Karpas-422 (cell line): ENCODE data around the gene LAMC2. TPM values are rescaled to one million over a fixed set of nuclear protein-coding genes. Genes with fewer than 3 reads are reported as not detected.

Experiments
- DNase-seq: peaks from one replicate; pipeline ENCODE4 v3.0.0-alpha.2; 2015
- H2AFZ ChIP-seq: fragments of 200-600 bp; sonication (generic); 2 replicates; pipeline ENCODE4 v1.6.1; 2014; ENCODE audit warnings: antibody characterized with exemption, low read length, mixed read lengths
- H3K27ac ChIP-seq: fragments of 200-600 bp; sonication (generic); 2 replicates; pipeline ENCODE4 v1.5.1; 2014; ENCODE audit warnings: mild to moderate bottlenecking, low read length, moderate library complexity
- H3K27me3 ChIP-seq: fragments of 200-600 bp; sonication (generic); 2 replicates; pipeline ENCODE4 v1.6.1; 2014; ENCODE audit warnings: low read length, mixed read lengths
- H3K36me3 ChIP-seq: fragments of 200-600 bp; sonication (generic); 2 replicates; pipeline ENCODE4 v1.6.1; 2014; ENCODE audit warnings: low read length, mixed read lengths; ENCODE audit not compliant: insufficient read depth
- H3K4me1 ChIP-seq: fragments of 200-600 bp; sonication (generic); 2 replicates; pipeline ENCODE4 v1.6.1; 2014; ENCODE audit warnings: mild to moderate bottlenecking, low read length, mixed read lengths
- H3K4me2 ChIP-seq: fragments of 200-600 bp; sonication (generic); 2 replicates; pipeline ENCODE4 v1.6.1; 2014; ENCODE audit warnings: low read length, low read depth, mild to moderate bottlenecking; ENCODE audit not compliant: poor library complexity, severe bottlenecking
- H3K4me3 ChIP-seq: fragments of 200-600 bp; sonication (generic); 2 replicates; pipeline ENCODE4 v1.5.1; 2014; ENCODE audit warnings: mild to moderate bottlenecking, antibody characterized with exemption, low read length, mixed read lengths
- H3K79me2 ChIP-seq: fragments of 200-600 bp; sonication (generic); 2 replicates; pipeline ENCODE4 v1.6.1; 2014; ENCODE audit warnings: mild to moderate bottlenecking, low read length, mixed read lengths
- H3K9ac ChIP-seq: fragments of 200-600 bp; sonication (generic); 2 replicates; pipeline ENCODE4 v1.6.0; 2014; ENCODE audit warnings: low read length
- H3K9me2 ChIP-seq: fragments of 200-600 bp; sonication (generic), shearing (Covaris generic); replicated peaks from 2 replicates; pipeline ENCODE4 v1.6.0; 2014; ENCODE audit warnings: mild to moderate bottlenecking, low read length, moderate library complexity; ENCODE audit not compliant: insufficient read depth
- H3K9me3 ChIP-seq: fragments of 300-700, 200-600 bp; sonication (generic); 2 replicates; pipeline ENCODE4 v1.6.1; 2014; ENCODE audit warnings: low read length, mixed read lengths
- H4K20me1 ChIP-seq: fragments of 200-600 bp; sonication (generic); 2 replicates; pipeline ENCODE4 v1.6.1; 2014; ENCODE audit warnings: mild to moderate bottlenecking, antibody characterized with exemption, low read length, low read depth; ENCODE audit not compliant: insufficient read depth
- total RNA-seq: library from RNA; depleted of rRNA; stranded (reverse); fragments of >200 nt; shearing (Covaris generic); gene quantifications from 2 replicates; pipeline ENCODE4 v1.2.3, GENCODE V29; 2014; ENCODE audit warnings: low replicate concordance

The LAMC2 gene
- total RNA-seq, 1 experiment from 2014 or later, result not detected

DNA sequence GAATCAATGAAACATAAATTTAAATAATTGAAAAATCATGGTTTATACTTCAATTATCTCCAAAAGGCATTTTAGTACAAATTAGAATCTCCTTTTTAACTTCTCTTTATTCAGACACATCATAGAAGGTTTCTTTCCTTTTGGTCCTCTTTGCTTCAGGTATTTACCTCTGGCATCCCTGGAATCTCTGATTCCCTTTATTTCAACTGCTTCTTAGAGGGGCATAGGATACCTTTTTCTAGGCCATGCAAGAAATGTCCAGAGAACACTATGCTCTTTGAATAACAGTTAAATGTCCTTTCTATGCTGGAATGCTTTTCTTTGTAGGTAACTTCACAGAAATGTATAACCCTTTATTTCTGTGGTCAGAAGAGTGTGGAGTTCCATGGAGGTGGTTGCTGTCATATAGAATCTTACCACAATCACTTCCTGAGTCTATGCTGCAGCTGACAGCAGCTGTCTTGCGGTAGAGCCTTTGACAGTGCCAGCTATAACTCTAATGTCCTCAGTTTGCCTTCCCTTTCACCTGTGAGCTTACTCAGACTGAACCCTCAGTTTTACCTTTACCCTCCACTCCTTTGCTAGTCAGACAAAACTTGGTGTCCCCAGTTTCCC, 8.6 kb downstream of the LAMC2 start:
- Histone ChIP-seq H3K27me3 (no peaks in the 10 kb centered on the region), H3K4me1 (no peaks in the 10 kb centered on the region), H3K27ac (no peak overlapping the region), H3K36me3 (no peaks in the 10 kb centered on the region), H2AFZ (no peak overlapping the region), H3K9ac (no peak overlapping the region), H3K4me3 (no peak overlapping the region), H4K20me1 (no peaks in the 10 kb centered on the region), H3K79me2 (no peaks in the 10 kb centered on the region), H3K9me3 (no peaks in the 10 kb centered on the region), H3K9me2 (no peaks in the 10 kb centered on the region), H3K4me2 (no peak overlapping the region)
- no peak for DNase-seq

GRCh38 chr1:183195142-183195574, 9.1 kb downstream of the LAMC2 start:
- Histone ChIP-seq H4K20me1 (no peaks in the 10 kb centered on the region), H3K36me3 (no peaks in the 10 kb centered on the region), H3K27me3 (no peaks in the 10 kb centered on the region), H3K27ac (no peak overlapping the region), H3K9me2 (no peaks in the 10 kb centered on the region), H3K9me3 (no peaks in the 10 kb centered on the region), H3K9ac (no peak overlapping the region), H3K79me2 (no peaks in the 10 kb centered on the region), H3K4me1 (no peaks in the 10 kb centered on the region), H3K4me3 (no peak overlapping the region), H2AFZ (no peak overlapping the region), H3K4me2 (no peak overlapping the region)
- DNase-seq, result no peak

DNA sequence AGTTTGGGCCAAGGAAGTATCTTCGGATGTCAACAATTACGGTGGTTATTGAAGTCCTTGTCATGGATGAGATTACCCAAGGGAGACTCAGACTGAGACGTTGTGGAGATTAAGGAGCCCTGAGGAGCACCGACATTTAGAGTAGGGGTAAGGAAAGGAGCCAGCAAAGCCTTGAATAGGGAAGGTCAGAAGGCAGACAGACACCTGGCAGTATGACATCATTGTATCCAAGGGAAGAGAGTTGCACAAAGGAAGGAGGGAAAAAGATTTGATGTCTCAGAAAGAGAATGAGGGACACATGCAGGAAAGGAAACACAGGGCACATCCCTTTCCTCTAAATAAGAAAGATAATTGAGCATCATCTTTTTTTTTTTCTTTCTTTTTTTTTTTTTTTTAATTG, 11.7 kb downstream of the LAMC2 start:
- Histone ChIP-seq H4K20me1 (no peaks in the 10 kb centered on the region), H3K27ac (no peak overlapping the region), H3K4me3 (no peak overlapping the region), H3K4me2 (no peak overlapping the region), H3K9me2 (no peaks in the 10 kb centered on the region), H3K27me3 (no peaks in the 10 kb centered on the region), H3K36me3 (no peaks in the 10 kb centered on the region), H3K4me1 (no peaks in the 10 kb centered on the region), H3K79me2 (no peaks in the 10 kb centered on the region), H3K9me3 (no peaks in the 10 kb centered on the region), H2AFZ (no peak overlapping the region), H3K9ac (no peak overlapping the region)
- DNase-seq, result no peak

GRCh38 chr1:183198463-183198862, 12.4 kb downstream of the LAMC2 start:
- Histone ChIP-seq H2AFZ (no peak overlapping the region), H3K36me3 (no peaks in the 10 kb centered on the region), H3K27me3 (no peaks in the 10 kb centered on the region), H3K9me3 (no peaks in the 10 kb centered on the region), H3K27ac (no peak overlapping the region), H3K4me1 (no peaks in the 10 kb centered on the region), H3K9ac (no peak overlapping the region), H3K4me2 (no peak overlapping the region), H3K79me2 (no peaks in the 10 kb centered on the region), H3K4me3 (no peak overlapping the region), H3K9me2 (no peaks in the 10 kb centered on the region), H4K20me1 (no peaks in the 10 kb centered on the region)
- DNase-seq, result no peak

DNA sequence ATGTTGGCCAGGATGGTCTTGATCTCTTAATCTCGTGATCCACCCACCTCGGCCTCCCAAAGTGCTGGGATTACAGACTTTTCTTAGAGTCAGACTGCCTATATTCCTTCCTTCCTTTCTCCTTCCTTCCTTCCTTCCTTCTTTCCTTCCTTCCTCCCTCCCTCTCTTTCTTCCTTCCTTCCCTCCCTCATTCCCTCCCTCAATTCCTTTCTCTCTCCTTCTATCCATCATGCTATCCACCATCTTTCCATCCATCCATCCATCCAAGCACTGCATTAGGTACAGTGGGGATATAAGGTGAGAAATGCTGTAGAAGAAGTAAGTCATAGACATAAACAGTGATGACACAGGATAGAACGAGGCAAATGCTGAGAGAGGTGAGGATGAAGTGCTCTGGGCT, 13.2 kb downstream of the LAMC2 start:
- Histone ChIP-seq H4K20me1 (no peaks in the 10 kb centered on the region), H3K4me1 (no peaks in the 10 kb centered on the region), H3K4me2 (no peak overlapping the region), H3K79me2 (no peaks in the 10 kb centered on the region), H3K27me3 (no peaks in the 10 kb centered on the region), H3K27ac (no peak overlapping the region), H2AFZ (no peak overlapping the region), H3K4me3 (no peak overlapping the region), H3K9me2 (no peaks in the 10 kb centered on the region), H3K9me3 (no peaks in the 10 kb centered on the region), H3K36me3 (no peaks in the 10 kb centered on the region), H3K9ac (no peak overlapping the region)
- DNase-seq, result no peak

DNA sequence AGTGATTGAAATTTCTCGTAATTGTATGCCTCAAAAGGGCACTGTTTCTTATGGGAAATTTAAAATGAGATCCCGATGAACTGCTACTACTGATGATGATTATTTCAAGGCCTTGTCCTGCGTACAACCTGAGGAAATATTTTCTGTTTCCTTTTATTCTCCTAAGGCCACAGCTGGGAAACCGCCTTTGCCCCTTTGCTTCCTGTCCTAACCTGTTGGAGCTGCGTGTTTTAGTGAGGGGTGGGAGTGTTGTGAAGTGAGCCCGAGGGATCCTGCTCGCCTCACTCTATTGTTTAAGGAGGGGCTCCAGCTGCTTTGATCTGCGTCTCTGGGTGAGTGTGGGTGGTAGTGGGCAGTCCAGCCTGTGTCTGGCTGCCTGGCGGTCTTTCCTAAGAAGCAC, 14.4 kb downstream of the LAMC2 start:
- Histone ChIP-seq H3K9me3 (no peaks in the 10 kb centered on the region), H3K4me1 (no peaks in the 10 kb centered on the region), H3K27me3 (no peaks in the 10 kb centered on the region), H3K4me2 (no peak overlapping the region), H3K36me3 (no peaks in the 10 kb centered on the region), H3K27ac (no peak overlapping the region), H4K20me1 (no peaks in the 10 kb centered on the region), H2AFZ (no peak overlapping the region), H3K9ac (no peak overlapping the region), H3K9me2 (no peaks in the 10 kb centered on the region), H3K4me3 (no peak overlapping the region), H3K79me2 (no peaks in the 10 kb centered on the region)
- DNase-seq, result no peak

DNA sequence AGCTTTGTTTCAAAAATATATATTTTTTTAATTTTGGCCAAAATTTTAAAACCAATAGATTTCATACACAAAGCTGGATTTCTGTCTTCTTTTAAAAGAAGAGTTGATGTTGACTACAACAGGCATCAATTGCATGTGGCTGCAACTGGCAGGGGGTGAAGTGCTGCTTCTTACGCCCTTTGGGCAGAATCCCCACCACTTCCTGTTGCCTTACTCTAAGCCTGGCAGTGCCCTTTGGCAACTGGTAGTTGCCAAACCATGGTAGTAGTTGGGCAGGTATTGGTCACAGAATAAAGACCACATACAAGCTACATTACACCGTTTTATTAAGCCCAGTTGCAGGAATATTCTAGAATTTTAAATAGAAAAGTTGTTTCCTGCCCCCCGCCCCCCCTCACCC, 17.0 kb downstream of the LAMC2 start:
- Histone ChIP-seq H3K9me3 (no peaks in the 10 kb centered on the region), H3K4me2 (no peak overlapping the region), H3K9me2 (no peaks in the 10 kb centered on the region), H3K27me3 (no peaks in the 10 kb centered on the region), H3K4me1 (no peaks in the 10 kb centered on the region), H3K4me3 (no peak overlapping the region), H3K9ac (no peak overlapping the region), H4K20me1 (no peaks in the 10 kb centered on the region), H2AFZ (no peak overlapping the region), H3K36me3 (no peaks in the 10 kb centered on the region), H3K79me2 (no peaks in the 10 kb centered on the region), H3K27ac (no peak overlapping the region)
- no peak for DNase-seq

DNA sequence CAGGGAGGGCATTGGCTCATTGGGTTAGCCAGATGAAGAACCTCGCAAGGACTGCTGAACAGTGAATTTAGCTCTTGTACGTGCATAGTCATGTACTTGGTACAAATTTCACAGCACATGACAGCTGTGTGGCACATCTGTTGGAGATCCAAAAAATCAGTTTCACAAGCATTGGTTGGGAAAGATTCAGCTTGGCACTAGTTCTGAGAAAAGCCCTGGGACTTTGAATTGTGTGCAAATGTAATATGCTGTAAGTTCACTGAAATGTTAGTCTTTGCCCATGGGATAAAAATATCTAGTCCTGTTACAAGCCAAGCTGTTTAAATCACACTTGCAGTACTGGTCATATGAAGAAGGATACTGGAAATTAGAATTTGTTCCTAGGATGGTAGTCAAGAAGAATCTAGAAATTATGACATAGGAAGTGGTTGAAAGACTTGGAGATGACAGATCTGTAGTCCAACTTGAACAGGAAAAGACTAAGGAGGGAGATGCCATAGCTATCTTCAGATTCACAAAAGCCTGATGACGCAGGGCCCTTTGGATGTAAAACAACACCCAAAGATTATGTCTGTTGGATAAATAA, 19.2 kb downstream of the LAMC2 start:
- no peaks in the 10 kb centered on the region for H3K27me3 ChIP-seq
- no peaks in the 10 kb centered on the region for H3K36me3 ChIP-seq
- no peaks in the 10 kb centered on the region for H4K20me1 ChIP-seq
- H3K4me1 ChIP-seq, result no peaks in the 10 kb centered on the region
- no peak overlapping the region for H3K9ac ChIP-seq
- H3K9me2 ChIP-seq, result no peaks in the 10 kb centered on the region
- H3K9me3 ChIP-seq, result no peaks in the 10 kb centered on the region
- no peak overlapping the region for H2AFZ ChIP-seq
- H3K27ac ChIP-seq, result no peak overlapping the region
- DNase-seq, result no peak
- H3K4me2 ChIP-seq, result no peak overlapping the region
- H3K79me2 ChIP-seq, result no peaks in the 10 kb centered on the region
- no peak overlapping the region for H3K4me3 ChIP-seq
